ENCODE data around the gene THYN1.

THYN1 gene

GRCh38 chr11:134242376-134242775 lies 10.8 kb downstream of the THYN1 start:
- no peak for DNase-seq (ENCODE audit: insufficient read length, low spot score)
- no peak for FAIRE-seq
- TF ChIP-seq PAX5 (IDR thresholded peaks at IDR 0.05; ENCODE audit: insufficient read depth, low read length, severe bottlenecking) (no peak), POLR2A (IDR thresholded peaks at IDR 0.05; ENCODE audit: low read depth, low read length) (no peak), TAF1 (IDR thresholded peaks at IDR 0.05; ENCODE audit: low read depth, low read length) (no peak), POLR2AphosphoS5 (IDR thresholded peaks at IDR 0.05; ENCODE audit: low read depth, low read length) (no peak), SPI1 (IDR thresholded peaks at IDR 0.05; ENCODE audit: low read depth, low read length) (no peak), POU2F2 (IDR thresholded peaks at IDR 0.05; ENCODE audit: low read depth, low read length) (no peak)

DNA sequence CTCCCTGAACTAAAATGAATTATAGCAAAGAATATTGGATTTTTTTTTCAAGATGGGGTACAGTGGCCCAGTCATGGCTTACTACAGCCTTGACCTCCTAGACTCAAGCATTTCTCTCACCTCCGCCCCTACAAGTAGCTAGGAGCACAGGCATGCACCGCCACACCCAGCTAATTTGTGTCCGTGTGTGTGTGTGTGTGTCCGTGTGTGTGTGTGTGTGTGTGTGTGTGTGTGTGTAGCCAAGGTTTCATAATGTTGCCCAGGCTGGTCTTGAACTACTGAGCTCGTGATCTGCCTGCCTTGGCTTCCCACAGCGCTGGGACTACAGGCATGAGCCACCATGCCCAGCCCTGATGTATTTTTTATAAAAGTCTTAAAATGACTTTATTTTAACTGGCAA lies 12.6 kb downstream of the THYN1 start:
- DNase-seq (ENCODE audit: insufficient read length, low spot score): no peak
- TF ChIP-seq SPI1 (IDR thresholded peaks at IDR 0.05; ENCODE audit: low read depth, low read length) (no peak), TAF1 (IDR thresholded peaks at IDR 0.05; ENCODE audit: low read depth, low read length) (no peak), POLR2A (IDR thresholded peaks at IDR 0.05; ENCODE audit: low read depth, low read length) (no peak), PAX5 (IDR thresholded peaks at IDR 0.05; ENCODE audit: insufficient read depth, low read length, severe bottlenecking) (no peak), POU2F2 (IDR thresholded peaks at IDR 0.05; ENCODE audit: low read depth, low read length) (no peak), POLR2AphosphoS5 (IDR thresholded peaks at IDR 0.05; ENCODE audit: low read depth, low read length) (no peak)
- no peak for FAIRE-seq

GRCh38 chr11:134238956-134239355 lies 14.2 kb downstream of the THYN1 start:
- DNase-seq (ENCODE audit: insufficient read length, low spot score) (no peak), FAIRE-seq (no peak)
- TF ChIP-seq SPI1 (IDR thresholded peaks at IDR 0.05; ENCODE audit: low read depth, low read length): no peak
- no peak for TF ChIP-seq TAF1 (IDR thresholded peaks at IDR 0.05; ENCODE audit: low read depth, low read length)
- TF ChIP-seq POLR2AphosphoS5 (IDR thresholded peaks at IDR 0.05; ENCODE audit: low read depth, low read length): no peak
- no peak for TF ChIP-seq POU2F2 (IDR thresholded peaks at IDR 0.05; ENCODE audit: low read depth, low read length)
- no peak for TF ChIP-seq PAX5 (IDR thresholded peaks at IDR 0.05; ENCODE audit: insufficient read depth, low read length, severe bottlenecking)
- no peak for TF ChIP-seq POLR2A (IDR thresholded peaks at IDR 0.05; ENCODE audit: low read depth, low read length)

DNA sequence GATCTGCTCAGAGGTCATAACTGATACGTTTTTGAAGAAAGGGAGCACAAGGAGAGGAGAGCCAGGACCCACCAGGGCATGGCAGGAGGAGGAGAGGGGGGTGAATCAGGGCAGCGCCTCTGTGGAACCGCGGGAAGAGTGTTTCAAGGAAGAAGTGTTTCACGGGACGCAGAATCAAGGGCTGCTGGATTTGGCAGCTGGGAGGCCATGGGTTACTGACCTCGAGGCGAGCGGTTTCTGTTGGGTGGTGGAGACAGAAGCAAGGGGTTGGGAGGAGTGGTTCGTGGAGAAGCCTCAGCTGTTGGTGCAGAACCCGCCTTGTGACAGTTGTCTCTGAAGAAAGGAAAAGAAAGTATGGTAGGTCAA lies 15.6 kb downstream of the THYN1 start:
- FAIRE-seq (no peak), DNase-seq (ENCODE audit: insufficient read length, low spot score) (no peak)
- TF ChIP-seq POU2F2 (IDR thresholded peaks at IDR 0.05; ENCODE audit: low read depth, low read length): no peak
- no peak for TF ChIP-seq POLR2A (IDR thresholded peaks at IDR 0.05; ENCODE audit: low read depth, low read length)
- TF ChIP-seq TAF1 (IDR thresholded peaks at IDR 0.05; ENCODE audit: low read depth, low read length): no peak
- TF ChIP-seq PAX5 (IDR thresholded peaks at IDR 0.05; ENCODE audit: insufficient read depth, low read length, severe bottlenecking): no peak
- no peak for TF ChIP-seq POLR2AphosphoS5 (IDR thresholded peaks at IDR 0.05; ENCODE audit: low read depth, low read length)
- TF ChIP-seq SPI1 (IDR thresholded peaks at IDR 0.05; ENCODE audit: low read depth, low read length): no peak

- no peak for DNase-seq (ENCODE audit: insufficient read length, low spot score)
- no peak for TF ChIP-seq POU2F2 (IDR thresholded peaks at IDR 0.05; ENCODE audit: low read depth, low read length)
- TF ChIP-seq SPI1 (IDR thresholded peaks at IDR 0.05; ENCODE audit: low read depth, low read length): no peak
- no peak for TF ChIP-seq PAX5 (IDR thresholded peaks at IDR 0.05; ENCODE audit: insufficient read depth, low read length, severe bottlenecking)
- no peak for FAIRE-seq
Measured at GRCh38 chr11:134236834-134237556, 16.2 kb downstream of the THYN1 start.

DNA sequence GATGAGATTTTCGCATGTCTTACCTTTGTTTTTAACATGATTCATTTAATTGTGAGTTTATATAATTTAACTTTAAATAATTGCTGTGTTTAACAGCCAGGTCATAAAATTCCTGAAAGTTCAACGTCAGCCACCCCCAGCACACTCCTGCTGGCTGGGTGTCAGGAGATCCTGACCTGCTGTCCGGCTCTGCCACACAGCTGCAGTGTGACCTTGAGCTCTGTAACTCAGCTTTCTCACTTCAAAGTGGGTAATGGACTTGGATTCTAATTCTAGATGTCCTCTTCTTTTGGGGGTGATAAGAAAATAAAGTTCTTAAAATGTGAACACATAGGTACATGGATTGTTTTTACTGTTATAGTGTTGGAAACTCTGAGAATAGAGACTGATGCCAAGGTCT lies 17.8 kb downstream of the THYN1 start:
- DNase-seq (ENCODE audit: insufficient read length, low spot score): no peak
- FAIRE-seq: no peak
- TF ChIP-seq POLR2A (IDR thresholded peaks at IDR 0.05; ENCODE audit: low read depth, low read length): no peak
- TF ChIP-seq SPI1 (IDR thresholded peaks at IDR 0.05; ENCODE audit: low read depth, low read length): no peak
- TF ChIP-seq POU2F2 (IDR thresholded peaks at IDR 0.05; ENCODE audit: low read depth, low read length): no peak
- TF ChIP-seq PAX5 (IDR thresholded peaks at IDR 0.05; ENCODE audit: insufficient read depth, low read length, severe bottlenecking): no peak
- no peak for TF ChIP-seq POLR2AphosphoS5 (IDR thresholded peaks at IDR 0.05; ENCODE audit: low read depth, low read length)
- TF ChIP-seq TAF1 (IDR thresholded peaks at IDR 0.05; ENCODE audit: low read depth, low read length): no peak

DNA sequence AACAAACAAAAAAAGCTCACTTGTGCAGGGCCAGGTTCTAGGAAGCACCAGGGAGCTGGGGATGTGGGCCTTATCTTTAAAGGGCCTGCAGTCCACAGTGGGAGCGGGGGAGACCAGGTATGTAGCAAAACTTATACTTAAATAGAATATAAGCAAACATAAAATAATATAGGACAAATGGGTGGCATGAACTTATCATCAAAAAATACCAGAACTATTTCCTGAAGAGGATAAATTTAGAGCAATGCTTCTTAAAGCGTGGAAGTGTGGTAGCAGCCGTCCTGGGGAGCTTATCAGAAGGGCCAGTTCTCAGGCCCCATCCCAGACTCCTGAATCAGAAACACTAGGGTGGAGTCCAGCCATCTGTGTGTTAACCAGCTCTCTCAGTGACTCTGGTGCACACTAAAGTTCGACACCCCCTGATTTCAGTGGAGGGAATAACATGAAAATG lies 19.4 kb downstream of the THYN1 start:
- FAIRE-seq (no peak), DNase-seq (ENCODE audit: insufficient read length, low spot score) (no peak)
- TF ChIP-seq SPI1 (IDR thresholded peaks at IDR 0.05; ENCODE audit: low read depth, low read length) (no peak), POLR2A (IDR thresholded peaks at IDR 0.05; ENCODE audit: low read depth, low read length) (no peak), TAF1 (IDR thresholded peaks at IDR 0.05; ENCODE audit: low read depth, low read length) (no peak), PAX5 (IDR thresholded peaks at IDR 0.05; ENCODE audit: insufficient read depth, low read length, severe bottlenecking) (no peak), POU2F2 (IDR thresholded peaks at IDR 0.05; ENCODE audit: low read depth, low read length) (no peak), POLR2AphosphoS5 (IDR thresholded peaks at IDR 0.05; ENCODE audit: low read depth, low read length) (no peak)

DNA sequence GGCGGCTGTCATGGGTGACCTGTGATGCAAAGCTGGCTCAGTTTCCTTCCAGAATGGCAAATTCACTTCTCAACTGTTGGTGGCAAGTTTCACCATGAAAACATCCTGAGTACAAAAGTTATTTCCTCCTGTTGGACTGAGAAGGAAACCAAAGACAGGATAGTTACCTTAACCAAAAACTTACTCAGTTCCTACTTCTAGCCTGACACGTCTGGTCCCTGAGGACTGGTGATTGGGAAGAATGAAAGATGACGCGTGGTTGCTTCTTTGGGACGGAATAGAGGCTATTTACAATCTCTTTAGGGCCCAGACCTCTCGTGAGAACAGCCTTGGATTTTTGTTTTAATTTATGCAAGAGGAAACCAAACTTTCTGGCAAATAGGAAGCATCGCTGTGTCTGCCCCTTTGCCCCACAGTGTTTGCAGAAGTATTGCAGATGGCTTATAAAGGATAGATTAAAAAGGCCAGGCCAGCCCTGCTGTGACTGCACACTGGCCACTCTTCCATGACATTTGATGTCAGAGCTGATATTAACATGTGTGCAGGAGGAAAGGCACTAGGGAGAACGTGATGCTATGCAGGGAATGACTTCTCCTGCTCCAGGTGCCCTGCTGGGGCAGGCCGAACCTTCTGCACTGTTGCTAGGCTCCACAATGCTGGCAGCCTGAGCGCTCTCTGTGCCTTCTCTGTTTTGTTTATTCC lies 21.0 kb downstream of the THYN1 start:
- FAIRE-seq (no peak), DNase-seq (ENCODE audit: insufficient read length, low spot score) (no peak)
- no peak for TF ChIP-seq POU2F2 (IDR thresholded peaks at IDR 0.05; ENCODE audit: low read depth, low read length)
- TF ChIP-seq SPI1 (IDR thresholded peaks at IDR 0.05; ENCODE audit: low read depth, low read length): 0 out of 2 replicates have a peak, but pooled peaks have one; percentile 6

GRCh38 chr11:134230339-134230738 lies 22.8 kb downstream of the THYN1 start:
- FAIRE-seq: peak; percentile 79
- TF ChIP-seq PAX5 (IDR thresholded peaks at IDR 0.05; ENCODE audit: insufficient read depth, low read length, severe bottlenecking): no peak

More at GRCh38 chr11:134230339-134230738, 22.8 kb downstream of the THYN1 start:
- no peak for DNase-seq (ENCODE audit: insufficient read length, low spot score)

Measured in GM12891 (cell line).